ENCODE data around the gene RPL41. TPM values are rescaled to one million over a fixed set of nuclear protein-coding genes. Genes with fewer than 3 reads are reported as not detected.

Gene RPL41
- total and polyA plus RNA-seq, 4 donors: 979 to 2,155 (median 1,482) TPM

DNA sequence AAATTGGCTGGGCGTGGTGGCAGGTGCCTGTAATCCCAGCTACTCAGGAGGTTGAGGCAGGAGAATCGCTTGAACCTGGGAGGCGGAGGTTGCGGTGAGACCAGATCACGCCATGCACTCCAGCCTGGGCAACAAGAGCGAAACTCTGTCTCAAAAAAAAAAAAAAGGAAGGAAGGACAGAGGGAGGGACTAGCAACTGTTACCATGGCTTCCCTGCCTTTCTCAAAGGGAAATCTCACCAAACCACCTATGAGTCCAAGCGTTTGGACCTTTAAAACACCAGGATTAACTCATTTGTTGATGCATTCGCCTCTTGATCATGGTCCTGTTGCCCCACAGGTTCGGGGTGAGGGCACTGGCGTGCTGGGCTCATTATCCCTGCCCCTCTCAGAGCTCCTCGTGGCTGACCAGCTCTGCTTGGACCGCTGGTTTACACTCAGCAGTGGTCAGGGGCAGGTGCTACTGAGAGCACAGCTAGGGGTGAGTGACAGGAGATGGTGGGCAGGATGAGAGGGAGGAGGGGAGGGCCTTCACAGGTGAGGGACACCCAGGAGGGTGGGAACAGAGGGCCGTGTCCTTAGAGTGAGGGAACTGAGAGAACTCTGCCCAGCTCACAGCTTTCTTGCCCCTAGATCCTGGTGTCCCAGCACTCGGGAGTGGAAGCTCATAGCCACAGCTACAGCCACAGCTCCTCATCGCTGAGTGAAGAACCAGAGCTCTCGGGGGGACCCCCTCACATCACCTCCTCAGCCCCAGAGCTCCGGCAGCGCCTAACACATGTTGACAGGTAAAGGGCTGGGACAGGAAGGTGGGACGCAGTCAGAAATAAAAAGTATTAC is 25.7 kb downstream of the RPL41 start:
- 91% methylated on average over 19 of the region's 19 CpGs for WGBS
- DNase-seq (ENCODE audit: low spot score): no peak
- H3K27me3 ChIP-seq (ENCODE audit: control insufficient read depth in 4 of 4, insufficient read depth in 4 of 4, low read length in 3 of 4): no peaks in the 10 kb centered on the region
- H3K4me1 ChIP-seq (ENCODE audit: control insufficient read depth in 4 of 4, insufficient read depth in 4 of 4, low read length in 3 of 4): peaks cover 0 to 5% (median 0%) of the 10 kb centered on the region in 4 donors
- TF ChIP-seq, protein P1, sequence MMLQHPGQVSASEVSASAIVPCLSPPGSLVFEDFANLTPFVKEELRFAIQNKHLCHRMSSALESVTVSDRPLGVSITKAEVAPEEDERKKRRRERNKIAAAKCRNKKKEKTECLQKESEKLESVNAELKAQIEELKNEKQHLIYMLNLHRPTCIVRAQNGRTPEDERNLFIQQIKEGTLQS (IDR thresholded peaks at IDR 0.05): no peak
- TF ChIP-seq NR2F2 (IDR thresholded peaks at IDR 0.05) (no peak), RXRA (IDR thresholded peaks at IDR 0.05) (no peak), YY1 (IDR thresholded peaks at IDR 0.05) (no peak), FOXA2 (IDR thresholded peaks at IDR 0.05) (no peak)
- TF ChIP-seq, protein P2, sequence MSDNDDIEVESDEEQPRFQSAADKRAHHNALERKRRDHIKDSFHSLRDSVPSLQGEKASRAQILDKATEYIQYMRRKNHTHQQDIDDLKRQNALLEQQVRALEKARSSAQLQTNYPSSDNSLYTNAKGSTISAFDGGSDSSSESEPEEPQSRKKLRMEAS (IDR thresholded peaks at IDR 0.05): no peak
- H3K9me3 ChIP-seq (ENCODE audit: control insufficient read depth in 4 of 4, low read length in 3 of 4): no peaks in the 10 kb centered on the region
- H3K27ac ChIP-seq (ENCODE audit: low read depth in 1 of 2, low read length in 2 of 2): no peak overlapping the region
- H3K9ac ChIP-seq (ENCODE audit: low read depth in 1 of 2, low read length in 2 of 2): no peak overlapping the region
- no peak overlapping the region for H3K4me3 ChIP-seq (ENCODE audit: low read depth in 1 of 3, low read length in 3 of 3)
- H3K36me3 ChIP-seq (ENCODE audit: control insufficient read depth in 4 of 4, insufficient read depth in 3 of 4, low read depth in 1 of 4, low read length in 3 of 4): peaks cover 20 to 67% (median 55%) of the 10 kb centered on the region in 4 donors

DNA sequence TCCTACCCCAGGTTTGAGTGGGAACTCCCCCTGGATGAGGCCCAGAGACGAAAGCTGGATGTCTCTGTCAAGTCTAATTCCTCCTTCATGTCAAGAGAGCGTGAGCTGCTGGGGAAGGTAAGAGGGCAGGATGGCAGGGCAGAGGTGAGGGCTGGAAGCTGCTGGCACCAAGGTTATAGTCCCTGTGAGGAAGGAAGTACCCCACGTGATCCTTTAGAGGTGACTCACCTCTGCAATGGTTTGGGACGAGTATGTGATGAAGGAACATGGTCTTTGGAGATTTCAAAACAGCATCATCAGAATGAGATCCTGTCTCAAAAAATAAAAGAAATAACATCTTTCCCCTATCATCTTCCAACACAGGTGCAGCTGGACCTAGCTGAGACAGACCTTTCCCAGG is 26.8 kb downstream of the RPL41 start:
- Histone ChIP-seq H3K9me3 (ENCODE audit: control insufficient read depth in 4 of 4, low read length in 3 of 4) (no peaks in the 10 kb centered on the region), H3K27ac (ENCODE audit: low read depth in 1 of 2, low read length in 2 of 2) (no peak overlapping the region), H3K4me3 (ENCODE audit: low read depth in 1 of 3, low read length in 3 of 3) (no peak overlapping the region), H3K9ac (ENCODE audit: low read depth in 1 of 2, low read length in 2 of 2) (no peak overlapping the region), H3K4me1 (ENCODE audit: control insufficient read depth in 4 of 4, insufficient read depth in 4 of 4, low read length in 3 of 4) (peaks cover 0 to 5% (median 0%) of the 10 kb centered on the region in 4 donors), H3K27me3 (ENCODE audit: control insufficient read depth in 4 of 4, insufficient read depth in 4 of 4, low read length in 3 of 4) (no peaks in the 10 kb centered on the region), H3K36me3 (ENCODE audit: control insufficient read depth in 4 of 4, insufficient read depth in 3 of 4, low read depth in 1 of 4, low read length in 3 of 4) (peaks cover 15 to 56% (median 44%) of the 10 kb centered on the region in 4 donors)
- TF ChIP-seq FOXA1 (IDR thresholded peaks at IDR 0.05) (no peak), RXRA (IDR thresholded peaks at IDR 0.05) (no peak), NR2F2 (IDR thresholded peaks at IDR 0.05) (no peak), SP1 (IDR thresholded peaks at IDR 0.05) (no peak), FOXA2 (IDR thresholded peaks at IDR 0.05) (no peak), TAF1 (conservative IDR thresholded peaks at IDR 0.05) (no peak), GABPA (IDR thresholded peaks at IDR 0.05 in 1 of 2, conservative IDR thresholded peaks at IDR 0.05 in 1 of 2) (no peak), HNF4G (IDR thresholded peaks at IDR 0.05) (no peak), JUND (IDR thresholded peaks at IDR 0.05) (no peak), EGR1 (IDR thresholded peaks at IDR 0.05; ENCODE audit: low read depth in 2 of 2) (no peak), YY1 (IDR thresholded peaks at IDR 0.05) (no peak)
- TF ChIP-seq, protein P1 (IDR thresholded peaks at IDR 0.05): no peak
- TF ChIP-seq, protein P3, sequence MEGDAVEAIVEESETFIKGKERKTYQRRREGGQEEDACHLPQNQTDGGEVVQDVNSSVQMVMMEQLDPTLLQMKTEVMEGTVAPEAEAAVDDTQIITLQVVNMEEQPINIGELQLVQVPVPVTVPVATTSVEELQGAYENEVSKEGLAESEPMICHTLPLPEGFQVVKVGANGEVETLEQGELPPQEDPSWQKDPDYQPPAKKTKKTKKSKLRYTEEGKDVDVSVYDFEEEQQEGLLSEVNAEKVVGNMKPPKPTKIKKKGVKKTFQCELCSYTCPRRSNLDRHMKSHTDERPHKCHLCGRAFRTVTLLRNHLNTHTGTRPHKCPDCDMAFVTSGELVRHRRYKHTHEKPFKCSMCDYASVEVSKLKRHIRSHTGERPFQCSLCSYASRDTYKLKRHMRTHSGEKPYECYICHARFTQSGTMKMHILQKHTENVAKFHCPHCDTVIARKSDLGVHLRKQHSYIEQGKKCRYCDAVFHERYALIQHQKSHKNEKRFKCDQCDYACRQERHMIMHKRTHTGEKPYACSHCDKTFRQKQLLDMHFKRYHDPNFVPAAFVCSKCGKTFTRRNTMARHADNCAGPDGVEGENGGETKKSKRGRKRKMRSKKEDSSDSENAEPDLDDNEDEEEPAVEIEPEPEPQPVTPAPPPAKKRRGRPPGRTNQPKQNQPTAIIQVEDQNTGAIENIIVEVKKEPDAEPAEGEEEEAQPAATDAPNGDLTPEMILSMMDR (IDR thresholded peaks at IDR 0.05; ENCODE audit: low read depth, low read length, missing input control): no peak
- TF ChIP-seq, protein P4, sequence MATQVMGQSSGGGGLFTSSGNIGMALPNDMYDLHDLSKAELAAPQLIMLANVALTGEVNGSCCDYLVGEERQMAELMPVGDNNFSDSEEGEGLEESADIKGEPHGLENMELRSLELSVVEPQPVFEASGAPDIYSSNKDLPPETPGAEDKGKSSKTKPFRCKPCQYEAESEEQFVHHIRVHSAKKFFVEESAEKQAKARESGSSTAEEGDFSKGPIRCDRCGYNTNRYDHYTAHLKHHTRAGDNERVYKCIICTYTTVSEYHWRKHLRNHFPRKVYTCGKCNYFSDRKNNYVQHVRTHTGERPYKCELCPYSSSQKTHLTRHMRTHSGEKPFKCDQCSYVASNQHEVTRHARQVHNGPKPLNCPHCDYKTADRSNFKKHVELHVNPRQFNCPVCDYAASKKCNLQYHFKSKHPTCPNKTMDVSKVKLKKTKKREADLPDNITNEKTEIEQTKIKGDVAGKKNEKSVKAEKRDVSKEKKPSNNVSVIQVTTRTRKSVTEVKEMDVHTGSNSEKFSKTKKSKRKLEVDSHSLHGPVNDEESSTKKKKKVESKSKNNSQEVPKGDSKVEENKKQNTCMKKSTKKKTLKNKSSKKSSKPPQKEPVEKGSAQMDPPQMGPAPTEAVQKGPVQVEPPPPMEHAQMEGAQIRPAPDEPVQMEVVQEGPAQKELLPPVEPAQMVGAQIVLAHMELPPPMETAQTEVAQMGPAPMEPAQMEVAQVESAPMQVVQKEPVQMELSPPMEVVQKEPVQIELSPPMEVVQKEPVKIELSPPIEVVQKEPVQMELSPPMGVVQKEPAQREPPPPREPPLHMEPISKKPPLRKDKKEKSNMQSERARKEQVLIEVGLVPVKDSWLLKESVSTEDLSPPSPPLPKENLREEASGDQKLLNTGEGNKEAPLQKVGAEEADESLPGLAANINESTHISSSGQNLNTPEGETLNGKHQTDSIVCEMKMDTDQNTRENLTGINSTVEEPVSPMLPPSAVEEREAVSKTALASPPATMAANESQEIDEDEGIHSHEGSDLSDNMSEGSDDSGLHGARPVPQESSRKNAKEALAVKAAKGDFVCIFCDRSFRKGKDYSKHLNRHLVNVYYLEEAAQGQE (IDR thresholded peaks at IDR 0.05): no peak
- DNase-seq (ENCODE audit: low spot score): no peak
- WGBS: 82% methylated on average over 4 of the region's 4 CpGs

Measured in liver (tissue), 9 donors.